Dermis blood vessel endothelial cell (primary cell): ENCODE measurements around the gene CTIF. TPM values are rescaled to one million over a fixed set of nuclear protein-coding genes. Genes with fewer than 3 reads are reported as not detected.

ENCODE experiments used
- DNase-seq: peaks from one replicate; pipeline ENCODE4 v3.0.0; 2010
- total RNA-seq: library from RNA; depleted of rRNA; stranded (reverse); fragments of >200 nt; gene quantifications from 2 replicates; pipeline ENCODE4 v1.2.3, GENCODE V29; 2014

The CTIF gene
- total RNA-seq, 1 donor from 2014 or later, result 18.0 TPM

GRCh38 chr18:48910972-48911545 lies 372.2 kb downstream of the CTIF start:
- DNase-seq, result no peak

Other genes starting within 250 kb of the CTIF start
- under 0.01 TPM in 1 of 2 replicates, not detected in the other for gene ZBTB7C, start 129.6 kb upstream of the CTIF start, total RNA-seq